HG02840 (cell line): ENCODE measurements around the gene MACROD2.

Experiments used
- ATAC-seq: cut with Tn5 transposase; IDR thresholded peaks from one replicate; pipeline ENCODE4 v1.9.1; 2021; ENCODE audit warnings: mild to moderate bottlenecking, moderate library complexity, moderate number of reproducible peaks; ENCODE audit not compliant: unreplicated experiment, low FRiP score

Gene MACROD2

GRCh38 chr20:15214051-15214450 lies 1218.7 kb downstream of the MACROD2 start:
- no peak for ATAC-seq

DNA sequence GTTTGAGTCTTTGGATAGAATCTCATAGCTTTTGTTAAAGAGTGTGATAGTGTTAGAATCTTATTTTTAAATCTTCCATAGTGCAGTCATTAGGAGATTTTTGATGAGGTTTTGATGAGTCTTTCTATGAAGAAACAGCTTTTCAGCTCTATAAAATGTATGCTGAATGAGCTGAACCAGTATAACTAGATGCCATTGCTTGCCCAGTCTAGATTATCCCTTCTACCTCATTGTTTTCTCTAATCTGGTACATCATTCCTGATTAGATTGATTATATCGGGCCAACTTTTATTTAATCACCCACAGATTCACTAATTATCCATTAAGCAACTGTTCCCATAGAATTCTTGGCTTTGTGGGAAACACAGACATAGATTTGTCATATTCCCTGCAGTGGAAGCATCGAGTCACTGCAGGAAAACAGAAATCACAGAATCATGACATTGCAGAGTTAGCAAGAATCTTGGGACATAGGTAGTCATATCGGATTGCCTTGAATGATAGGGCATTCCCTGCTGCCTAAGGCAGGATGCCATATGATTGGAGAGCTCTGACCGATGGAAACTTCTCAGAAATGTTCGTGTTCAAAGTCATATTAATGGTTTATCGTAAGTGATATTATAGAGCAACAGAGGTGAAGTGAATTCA lies 1224.8 kb downstream of the MACROD2 start:
- ATAC-seq = no peak

DNA sequence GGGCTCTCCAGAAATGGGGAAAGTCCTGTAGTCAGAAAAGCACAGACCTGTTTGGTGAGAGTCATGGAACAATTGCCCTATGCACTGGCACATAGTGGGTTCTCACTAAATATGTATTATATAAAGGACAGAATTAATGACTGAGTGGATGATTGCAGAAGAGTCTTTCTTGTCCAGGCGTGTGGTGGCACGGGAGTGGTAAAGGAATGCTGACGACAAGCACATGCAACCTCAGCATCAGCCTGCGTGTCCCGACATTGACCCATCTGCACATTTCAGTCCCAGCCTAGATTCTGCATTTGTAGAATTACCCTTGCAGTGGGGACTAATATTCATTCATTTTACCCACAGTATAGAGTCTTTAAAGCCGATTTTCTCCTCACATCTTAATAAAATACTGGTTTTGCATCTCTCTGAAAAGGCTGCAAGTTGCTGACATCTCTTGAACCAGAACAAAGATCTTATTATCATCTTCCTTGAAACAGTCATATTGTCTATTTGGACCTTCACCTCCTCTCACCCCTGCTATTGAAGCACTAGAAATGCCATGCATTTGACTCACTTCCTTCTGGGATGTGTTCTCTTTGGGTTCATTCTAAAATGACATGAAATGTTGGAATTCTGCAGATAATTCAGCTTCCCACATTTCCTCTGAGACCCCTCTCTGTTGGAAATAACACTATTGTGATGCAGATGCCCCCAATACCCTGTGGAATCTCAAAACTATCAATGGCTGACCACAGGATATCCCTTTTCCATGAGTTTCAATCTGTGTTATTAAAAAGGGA lies 1225.7 kb downstream of the MACROD2 start:
- ATAC-seq = no peak

DNA sequence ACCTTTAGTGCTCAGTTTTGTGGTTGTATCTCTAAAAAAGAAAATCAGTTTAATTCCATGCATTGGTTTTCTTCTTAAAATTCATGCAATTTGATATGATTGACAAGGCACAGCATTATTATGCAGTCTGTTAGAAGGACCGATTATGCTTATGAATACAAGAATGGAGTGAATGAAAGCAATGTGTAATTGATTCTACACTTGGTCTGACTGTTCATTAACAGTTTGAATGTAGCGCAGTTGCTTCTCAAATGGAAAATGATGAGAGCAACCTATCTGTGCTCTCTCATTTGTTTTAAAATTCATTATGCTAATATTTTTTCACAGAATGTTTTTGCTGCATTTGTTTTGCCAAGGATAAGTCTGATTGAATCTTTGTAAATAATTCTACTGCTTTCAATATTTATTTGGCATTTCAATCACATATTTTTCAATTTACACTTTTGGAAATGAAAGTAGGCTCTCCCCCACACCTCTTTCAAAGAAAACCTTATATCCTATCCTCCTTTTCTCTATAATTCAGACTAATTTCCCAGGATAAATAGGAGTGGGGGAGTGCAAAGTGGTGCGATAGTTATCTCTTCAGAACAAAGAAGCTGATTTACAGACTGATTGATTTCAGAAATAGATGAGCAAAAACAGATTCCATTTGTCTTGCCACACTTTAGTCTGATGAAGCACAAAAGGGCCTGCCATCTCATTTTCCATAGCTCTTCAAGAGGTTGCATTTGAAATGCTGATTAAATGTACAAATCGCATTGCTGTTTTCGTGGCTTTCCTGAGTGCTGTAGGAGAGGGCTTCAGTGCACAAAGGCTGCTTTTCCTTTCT lies 1227.4 kb downstream of the MACROD2 start:
- ATAC-seq = no peak

GRCh38 chr20:15224199-15224598 lies 1228.9 kb downstream of the MACROD2 start:
- no peak for ATAC-seq

GRCh38 chr20:15227102-15227501 lies 1231.8 kb downstream of the MACROD2 start:
- no peak for ATAC-seq

DNA sequence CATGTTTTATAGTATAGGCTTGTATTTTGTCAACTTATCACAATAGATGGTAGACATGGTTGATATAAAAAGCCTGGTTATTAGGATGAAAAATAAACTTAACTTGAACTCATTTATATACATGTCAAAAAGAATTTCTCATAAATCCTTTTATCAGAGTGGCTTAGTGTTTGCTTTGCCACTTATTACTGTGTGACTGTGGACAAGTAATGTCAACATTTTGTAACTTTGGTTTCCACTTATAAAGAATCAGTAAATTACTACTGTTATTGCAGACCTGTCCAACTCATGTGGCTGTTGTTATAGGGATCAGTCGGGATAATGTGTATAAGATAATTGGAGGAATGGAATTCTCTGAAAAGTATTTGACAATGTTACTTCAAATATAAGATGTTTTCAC lies 1236.9 kb downstream of the MACROD2 start:
- ATAC-seq = no peak

- no peak for ATAC-seq
Measured at GRCh38 chr20:15235471-15236198, 1240.3 kb downstream of the MACROD2 start.

DNA sequence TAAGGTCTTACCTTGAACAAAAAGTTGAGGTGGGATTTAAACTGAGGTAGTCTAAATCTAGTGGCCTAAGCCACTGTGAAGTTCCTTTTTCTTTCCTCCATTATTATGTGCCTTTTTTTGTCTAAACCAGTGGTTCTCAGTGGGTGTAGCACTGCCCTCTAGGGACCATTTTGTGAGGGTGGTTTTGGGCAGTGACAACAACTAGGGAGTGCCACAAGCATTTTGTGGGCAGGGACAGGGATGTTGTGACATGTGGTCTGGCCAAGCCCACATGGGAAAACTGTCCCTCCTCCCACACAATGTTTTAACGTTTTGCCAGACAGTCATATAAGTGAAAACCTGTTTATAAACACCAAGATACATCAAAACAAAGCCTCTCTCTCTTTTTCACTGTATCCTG lies 1241.5 kb downstream of the MACROD2 start:
- ATAC-seq = no peak

- no peak for ATAC-seq
Measured at GRCh38 chr20:15239542-15240206, 1244.4 kb downstream of the MACROD2 start.

GRCh38 chr20:15240801-15241200 lies 1245.5 kb downstream of the MACROD2 start:
- no peak for ATAC-seq

DNA sequence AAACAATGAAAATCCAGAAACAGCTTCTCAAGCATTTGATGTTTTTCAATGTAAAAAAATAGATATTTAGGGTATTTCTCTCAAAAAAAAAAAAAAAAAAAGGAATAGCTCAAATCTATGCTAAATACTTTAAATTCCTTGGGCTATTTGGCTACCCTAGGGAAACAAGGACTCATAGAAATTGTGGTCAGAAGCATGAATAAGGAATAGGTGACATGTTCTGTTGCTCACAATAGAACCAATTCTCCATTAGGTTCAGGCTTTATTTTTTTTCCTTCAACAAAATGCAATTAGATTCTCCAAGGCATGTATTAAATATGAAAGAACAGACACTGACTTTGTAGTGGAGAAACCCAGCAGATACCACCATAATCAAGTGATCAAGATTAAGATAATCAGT lies 1246.4 kb downstream of the MACROD2 start:
- ATAC-seq = no peak

GRCh38 chr20:15242773-15243172 lies 1247.5 kb downstream of the MACROD2 start:
- ATAC-seq = no peak

DNA sequence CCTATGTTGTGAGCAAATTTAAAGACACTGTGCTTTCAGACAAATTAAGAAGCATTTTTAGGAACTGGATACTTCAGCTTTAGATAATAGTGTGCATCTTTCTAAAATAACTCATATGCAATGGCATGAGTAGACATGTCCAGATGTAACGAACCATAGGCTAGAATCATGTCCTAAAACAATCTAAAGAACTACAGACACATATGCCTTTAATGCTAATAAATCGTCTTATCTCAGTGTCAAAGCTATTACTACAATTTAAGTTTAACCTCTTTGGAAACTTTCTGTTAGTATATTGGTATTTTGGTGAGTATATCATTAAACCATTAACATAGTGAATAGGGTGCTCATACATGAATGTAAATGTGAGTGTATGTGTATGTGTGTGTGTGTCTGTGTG lies 1250.6 kb downstream of the MACROD2 start:
- no peak for ATAC-seq

DNA sequence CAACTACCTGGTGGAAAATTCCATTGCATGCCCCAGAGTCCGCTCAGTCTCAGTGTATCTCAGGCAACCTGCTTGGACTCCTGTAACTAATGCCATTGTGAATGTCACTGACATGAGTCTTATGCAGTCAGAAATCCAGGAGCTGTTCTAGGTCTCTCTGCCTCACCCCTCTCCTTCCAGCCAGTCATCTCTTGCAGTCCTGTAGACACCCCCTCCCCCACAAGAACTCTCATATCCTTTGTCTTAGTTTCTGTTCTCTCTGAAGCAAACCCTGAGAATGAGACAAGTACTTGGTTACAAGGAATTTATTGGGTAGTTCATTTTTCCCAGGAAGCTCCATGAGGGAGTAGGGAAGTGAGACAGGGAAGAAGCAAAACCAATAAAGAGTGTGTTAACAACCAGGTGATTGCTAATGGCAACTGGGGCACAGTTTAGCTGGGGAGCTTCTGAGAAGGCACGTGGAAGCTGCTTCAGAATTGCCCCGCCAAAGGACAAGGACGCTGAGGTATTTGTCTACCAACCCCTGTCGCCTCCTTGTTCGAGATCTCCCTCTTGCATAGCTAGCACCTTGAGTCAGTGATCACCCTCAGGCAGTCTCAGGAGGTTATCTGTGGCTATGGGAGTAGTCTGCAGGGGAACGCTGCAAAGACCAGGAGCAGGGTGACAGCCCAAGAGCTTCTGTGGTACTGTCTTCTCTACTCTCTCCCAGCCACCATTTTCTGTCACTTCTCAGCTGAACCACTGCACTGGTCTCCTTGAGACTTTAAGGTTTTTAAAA lies 1253.5 kb downstream of the MACROD2 start:
- no peak for ATAC-seq

DNA sequence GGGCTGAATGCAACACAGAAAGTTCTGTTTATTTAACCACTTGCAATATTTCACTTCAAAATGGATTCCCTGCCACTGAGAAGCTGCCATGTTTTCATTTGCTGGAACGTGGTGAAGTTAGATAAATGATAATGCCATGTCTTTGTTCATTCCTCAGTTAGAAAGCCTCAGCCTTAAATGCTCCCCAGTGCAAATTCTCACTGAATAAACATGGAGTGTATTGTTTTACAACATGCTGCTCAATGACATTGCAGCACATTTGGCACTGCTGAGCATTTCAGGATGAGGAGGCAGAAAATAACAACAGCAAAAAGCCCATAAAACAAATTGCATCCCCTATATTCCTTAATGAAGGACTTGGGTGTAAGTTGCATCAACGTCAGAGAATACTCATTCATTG lies 1255.9 kb downstream of the MACROD2 start:
- no peak for ATAC-seq

DNA sequence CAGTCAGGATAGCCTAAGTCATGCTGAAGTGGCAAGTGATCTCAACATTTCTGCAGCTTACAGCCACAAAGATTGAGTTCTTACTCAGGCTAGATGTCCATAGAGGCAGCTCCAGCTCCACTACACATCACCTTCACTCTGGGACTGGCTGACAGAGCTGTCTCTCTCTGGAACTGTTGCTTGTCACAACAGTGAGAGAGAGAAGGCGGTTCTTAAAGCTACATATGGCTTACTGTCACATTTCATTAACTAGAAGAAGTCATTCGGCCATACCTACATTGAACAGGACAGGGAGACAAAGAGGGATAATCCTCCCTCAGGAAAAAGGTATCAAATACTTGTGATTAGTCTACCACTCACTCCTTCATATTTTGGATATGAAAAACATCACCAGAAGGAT lies 1257.0 kb downstream of the MACROD2 start:
- no peak for ATAC-seq

DNA sequence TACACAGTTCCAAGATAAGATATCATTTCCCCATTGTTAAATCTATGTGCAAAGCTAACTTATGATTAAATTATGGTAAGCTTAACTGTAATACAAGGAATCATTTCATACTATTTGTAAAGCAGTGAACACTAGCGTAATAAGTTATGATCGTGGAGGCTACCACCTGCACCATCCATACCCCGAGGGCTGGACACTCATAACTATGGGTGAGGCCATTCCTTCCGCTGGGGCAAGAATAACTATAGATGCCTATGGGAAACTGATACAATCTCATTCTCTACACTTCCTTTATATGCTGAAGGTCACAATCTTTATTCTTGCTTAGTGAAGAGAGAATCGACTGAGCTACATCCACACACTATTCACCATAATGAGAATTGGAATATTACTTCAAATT lies 1258.1 kb downstream of the MACROD2 start:
- ATAC-seq = no peak
